Sigmoid colon (tissue), 4 donors: ENCODE measurements around the gene FOXP1.

Source experiments
- POLR2AphosphoS5 ChIP-seq, 4 donors: sonication (generic); formaldehyde crosslinking; IDR thresholded peaks; one replicate each; pipeline ENCODE4 v1.6.1; 2017; ENCODE audit warnings: antibody characterized with exemption in 4 of 4
- TF ChIP-seq, protein P1 (sequence below), 4 experiments: fragments of 450-650 bp in 3 of 4; fragments of 200-600 bp in 1 of 4; IDR thresholded peaks; one replicate each; pipeline ENCODE4 v1.5.1; 2016 to 2019; ENCODE audit warnings: antibody characterized with exemption in 4 of 4, mild to moderate bottlenecking in 3 of 4, moderate library complexity in 2 of 4

DNA sequence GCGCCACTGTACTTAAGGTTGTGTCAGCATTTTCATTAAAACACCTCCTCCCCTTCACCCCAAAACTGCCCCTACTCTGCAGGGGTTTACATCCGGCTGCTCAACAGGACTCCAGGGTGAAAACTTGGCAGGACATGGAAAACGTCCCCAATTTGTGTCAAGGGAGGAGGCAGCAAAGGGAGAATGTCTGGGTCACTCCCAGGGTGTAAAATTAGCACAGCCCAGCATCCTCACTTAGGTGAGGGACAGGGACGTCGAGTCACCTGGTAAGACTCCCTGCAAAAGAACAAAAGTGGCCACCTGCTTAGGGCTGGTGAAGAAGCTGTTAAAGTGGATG is 532.3 kb downstream of the FOXP1 start:
- no peak for TF ChIP-seq POLR2AphosphoS5 (IDR thresholded peaks at IDR 0.05)
- TF ChIP-seq, protein P1, sequence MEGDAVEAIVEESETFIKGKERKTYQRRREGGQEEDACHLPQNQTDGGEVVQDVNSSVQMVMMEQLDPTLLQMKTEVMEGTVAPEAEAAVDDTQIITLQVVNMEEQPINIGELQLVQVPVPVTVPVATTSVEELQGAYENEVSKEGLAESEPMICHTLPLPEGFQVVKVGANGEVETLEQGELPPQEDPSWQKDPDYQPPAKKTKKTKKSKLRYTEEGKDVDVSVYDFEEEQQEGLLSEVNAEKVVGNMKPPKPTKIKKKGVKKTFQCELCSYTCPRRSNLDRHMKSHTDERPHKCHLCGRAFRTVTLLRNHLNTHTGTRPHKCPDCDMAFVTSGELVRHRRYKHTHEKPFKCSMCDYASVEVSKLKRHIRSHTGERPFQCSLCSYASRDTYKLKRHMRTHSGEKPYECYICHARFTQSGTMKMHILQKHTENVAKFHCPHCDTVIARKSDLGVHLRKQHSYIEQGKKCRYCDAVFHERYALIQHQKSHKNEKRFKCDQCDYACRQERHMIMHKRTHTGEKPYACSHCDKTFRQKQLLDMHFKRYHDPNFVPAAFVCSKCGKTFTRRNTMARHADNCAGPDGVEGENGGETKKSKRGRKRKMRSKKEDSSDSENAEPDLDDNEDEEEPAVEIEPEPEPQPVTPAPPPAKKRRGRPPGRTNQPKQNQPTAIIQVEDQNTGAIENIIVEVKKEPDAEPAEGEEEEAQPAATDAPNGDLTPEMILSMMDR (IDR thresholded peaks at IDR 0.05): no peak
